Thyroid gland (tissue), 4 donors: ENCODE results near the gene KIRREL3.

Experiments used
- POLR2A ChIP-seq, 2 donors: fragments of 450-650 bp; IDR thresholded peaks; one replicate each; pipeline ENCODE4 v1.6.1; 2017; ENCODE audit warnings: antibody characterized with exemption in 2 of 2, mild to moderate bottlenecking in 2 of 2, moderate library complexity in 1 of 2
- TF ChIP-seq, protein P1 (sequence below), 6 experiments: fragments of 200-600 bp in 3 of 6; fragments of 450-650 bp in 3 of 6; sonication (generic) in 3 of 6; IDR thresholded peaks; one replicate each; pipeline ENCODE4 v1.5.1; 2016 to 2019; ENCODE audit warnings: antibody characterized with exemption in 6 of 6, mild to moderate bottlenecking in 2 of 6, inconsistent platforms in 1 of 6, moderate library complexity in 1 of 6

DNA sequence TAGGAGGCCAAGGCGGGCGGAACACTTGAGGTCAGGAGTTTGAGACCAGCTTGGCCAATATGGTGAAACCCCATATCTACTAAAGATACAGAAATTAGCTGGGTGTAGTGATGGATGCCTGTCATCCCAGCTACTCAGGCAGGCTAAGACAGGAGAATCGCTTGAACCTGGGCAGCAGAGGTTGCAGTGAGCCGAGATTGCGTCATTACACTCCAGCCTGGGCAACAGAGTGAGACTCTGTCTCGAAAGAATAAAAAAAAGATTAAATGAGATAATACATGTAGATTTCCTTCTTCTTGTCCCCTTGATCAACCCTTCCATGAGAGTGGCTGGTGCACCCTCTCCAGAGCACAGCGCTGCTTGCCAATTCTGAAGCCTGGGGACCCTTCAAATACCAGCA, 538.1 kb downstream of the KIRREL3 start:
- TF ChIP-seq, protein P1, sequence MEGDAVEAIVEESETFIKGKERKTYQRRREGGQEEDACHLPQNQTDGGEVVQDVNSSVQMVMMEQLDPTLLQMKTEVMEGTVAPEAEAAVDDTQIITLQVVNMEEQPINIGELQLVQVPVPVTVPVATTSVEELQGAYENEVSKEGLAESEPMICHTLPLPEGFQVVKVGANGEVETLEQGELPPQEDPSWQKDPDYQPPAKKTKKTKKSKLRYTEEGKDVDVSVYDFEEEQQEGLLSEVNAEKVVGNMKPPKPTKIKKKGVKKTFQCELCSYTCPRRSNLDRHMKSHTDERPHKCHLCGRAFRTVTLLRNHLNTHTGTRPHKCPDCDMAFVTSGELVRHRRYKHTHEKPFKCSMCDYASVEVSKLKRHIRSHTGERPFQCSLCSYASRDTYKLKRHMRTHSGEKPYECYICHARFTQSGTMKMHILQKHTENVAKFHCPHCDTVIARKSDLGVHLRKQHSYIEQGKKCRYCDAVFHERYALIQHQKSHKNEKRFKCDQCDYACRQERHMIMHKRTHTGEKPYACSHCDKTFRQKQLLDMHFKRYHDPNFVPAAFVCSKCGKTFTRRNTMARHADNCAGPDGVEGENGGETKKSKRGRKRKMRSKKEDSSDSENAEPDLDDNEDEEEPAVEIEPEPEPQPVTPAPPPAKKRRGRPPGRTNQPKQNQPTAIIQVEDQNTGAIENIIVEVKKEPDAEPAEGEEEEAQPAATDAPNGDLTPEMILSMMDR (IDR thresholded peaks at IDR 0.05): no peak
- TF ChIP-seq POLR2A (IDR thresholded peaks at IDR 0.05): no peak
